Neural cell (in vitro differentiated cells): Measurements from ENCODE around the gene TECPR2. TPM values are rescaled to one million over a fixed set of nuclear protein-coding genes. Genes with fewer than 3 reads are reported as not detected.

Experiments used
- H2AFZ ChIP-seq: fragments of 200-600, 300-800 bp; sonication (generic), shearing (Covaris generic); 2 replicates; pipeline ENCODE4 v1.6.0; 2014; ENCODE audit warnings: low read depth, mild to moderate bottlenecking, antibody characterized with exemption, low read length, moderate library complexity
- H3F3A ChIP-seq: fragments of 200-600 bp; shearing (Covaris generic); 2 replicates; pipeline ENCODE4 v1.6.1; 2016; ENCODE audit warnings: mild to moderate bottlenecking, moderate library complexity, mixed read lengths, antibody characterized with exemption, low read length; ENCODE audit not compliant: insufficient read depth, poor library complexity, severe bottlenecking
- H3K27ac ChIP-seq: fragments of 200-600, 300-800 bp; sonication (generic), shearing (Covaris generic); 2 replicates; pipeline ENCODE4 v1.5.1; 2014; ENCODE audit warnings: mild to moderate bottlenecking, low read length, moderate library complexity
- H3K27me3 ChIP-seq: fragments of 300-800, 200-600 bp; sonication (generic), shearing (Covaris generic); 2 replicates; pipeline ENCODE4 v1.6.0; 2014; ENCODE audit warnings: mild to moderate bottlenecking, low read depth, low read length, moderate library complexity; ENCODE audit not compliant: insufficient read depth
- H3K36me3 ChIP-seq: fragments of 300-800, 200-600 bp; sonication (generic), shearing (Covaris generic); 2 replicates; pipeline ENCODE4 v1.5.1; 2014; ENCODE audit warnings: mild to moderate bottlenecking, antibody characterized with exemption, low read length, moderate library complexity; ENCODE audit not compliant: insufficient read depth
- H3K4me2 ChIP-seq: fragments of 300-800, 200-600 bp; sonication (generic), shearing (Covaris generic); 2 replicates; pipeline ENCODE4 v1.6.0; 2014; ENCODE audit warnings: mild to moderate bottlenecking, low read length
- H3K4me3 ChIP-seq: fragments of 300-800, 200-600 bp; sonication (generic), shearing (Covaris generic); 2 replicates; pipeline ENCODE4 v1.5.1; 2014; ENCODE audit warnings: mild to moderate bottlenecking, low read length, moderate library complexity
- H3K79me2 ChIP-seq: fragments of 200-600 bp; shearing (Covaris generic); replicated peaks from 2 replicates; pipeline ENCODE4 v1.6.0; 2014; ENCODE audit warnings: mild to moderate bottlenecking, low read length, moderate library complexity; ENCODE audit not compliant: insufficient read depth
- H3K9ac ChIP-seq: fragments of 300-800, 200-600 bp; sonication (generic), shearing (Covaris generic); 2 replicates; pipeline ENCODE4 v1.6.1; 2016; ENCODE audit warnings: mild to moderate bottlenecking, low read length, mixed read lengths
- H3K9me2 ChIP-seq: fragments of 200-600 bp; shearing (Covaris generic); 2 replicates; pipeline ENCODE4 v1.6.1; 2016; ENCODE audit warnings: mild to moderate bottlenecking, low read length, mixed read lengths; ENCODE audit not compliant: insufficient read depth
- H3K9me3 ChIP-seq: fragments of 200-600, 300-800 bp; sonication (generic), shearing (Covaris generic); 2 replicates; pipeline ENCODE4 v1.6.1; 2016; ENCODE audit warnings: mild to moderate bottlenecking, mixed run types, low read length, moderate library complexity, mixed read lengths
- H4K20me1 ChIP-seq: fragments of 200-600 bp; shearing (Covaris generic); 2 replicates; pipeline ENCODE4 v1.6.1; 2016; ENCODE audit warnings: mild to moderate bottlenecking, mixed run types; ENCODE audit not compliant: insufficient read depth
- CTCF ChIP-seq: fragments of 450-650 bp; IDR thresholded peaks from 2 replicates; pipeline ENCODE4 v1.5.1; 2014; ENCODE audit warnings: antibody characterized with exemption, mild to moderate bottlenecking, moderate library complexity; ENCODE audit not compliant: poor library complexity, severe bottlenecking
- EP300 ChIP-seq: fragments of 450-650 bp; conservative IDR thresholded peaks from 2 replicates; pipeline ENCODE4 v1.6.1; 2014; ENCODE audit warnings: antibody characterized with exemption, mild to moderate bottlenecking, moderate library complexity; ENCODE audit not compliant: poor library complexity, severe bottlenecking
- EZH2 ChIP-seq: fragments of 200-600, 300-800 bp; shearing (Covaris generic), sonication (generic); IDR thresholded peaks from 2 replicates; pipeline ENCODE4 v1.6.1; 2014; ENCODE audit warnings: antibody characterized with exemption, low read length, borderline replicate concordance, mild to moderate bottlenecking; ENCODE audit not compliant: insufficient read depth, poor library complexity, severe bottlenecking
- MXI1 ChIP-seq: fragments of 450-650 bp; conservative IDR thresholded peaks from 2 replicates; pipeline ENCODE4 v1.6.1; 2014; ENCODE audit warnings: antibody characterized with exemption, mild to moderate bottlenecking; ENCODE audit not compliant: poor library complexity, severe bottlenecking
- POLR2AphosphoS5 ChIP-seq: IDR thresholded peaks from 2 replicates; pipeline ENCODE4 v1.6.1; 2012
- RAD21 ChIP-seq: fragments of 450-650 bp; conservative IDR thresholded peaks from 2 replicates; pipeline ENCODE4 v1.6.1; 2014; ENCODE audit warnings: antibody characterized with exemption, mild to moderate bottlenecking, moderate library complexity
- REST ChIP-seq: IDR thresholded peaks from 2 replicates; pipeline ENCODE4 v1.6.1; 2012; ENCODE audit warnings: borderline replicate concordance
- SMC3 ChIP-seq: fragments of 450-650 bp; conservative IDR thresholded peaks from 2 replicates; pipeline ENCODE4 v1.6.1; 2014; ENCODE audit warnings: antibody characterized with exemption, mild to moderate bottlenecking, moderate library complexity; ENCODE audit not compliant: poor library complexity
- TAF1 ChIP-seq: IDR thresholded peaks from 2 replicates; pipeline ENCODE4 v1.6.1; 2012; ENCODE audit warnings: low read depth
- polyA plus RNA-seq: library from polyadenylated mRNA; depleted of rRNA; stranded (reverse); fragments of >200 nt; gene quantifications from 2 replicates; pipeline ENCODE4 v1.2.3, GENCODE V29; 2014

TECPR2 gene
- polyA plus RNA-seq, 1 donor from 2014 or later, result 7.0 TPM

GRCh38 chr14:102479777-102480176 is 117.0 kb downstream of the TECPR2 start:
- H3K36me3 ChIP-seq, result no peaks in the 10 kb centered on the region
- no peak overlapping the region for H3K4me2 ChIP-seq
- no peaks in the 10 kb centered on the region for H3K9me2 ChIP-seq
- TF ChIP-seq REST (no peak), MXI1 (no peak), EP300 (no peak), RAD21 (no peak), CTCF (no peak), TAF1 (no peak), SMC3 (no peak), EZH2 (no peak), POLR2AphosphoS5 (no peak)
- no peak overlapping the region for H3K9ac ChIP-seq
- H2AFZ ChIP-seq, result no peak overlapping the region
- H3F3A ChIP-seq, result no peaks in the 10 kb centered on the region
- no peaks in the 10 kb centered on the region for H3K79me2 ChIP-seq
- no peak overlapping the region for H3K27ac ChIP-seq
- H3K4me3 ChIP-seq, result no peak overlapping the region
- no peaks in the 10 kb centered on the region for H3K27me3 ChIP-seq
- H3K9me3 ChIP-seq, result no peaks in the 10 kb centered on the region
- H4K20me1 ChIP-seq, result no peaks in the 10 kb centered on the region

GRCh38 chr14:102481371-102481770 is 118.6 kb downstream of the TECPR2 start:
- H3F3A ChIP-seq, result no peaks in the 10 kb centered on the region
- no peak overlapping the region for H3K27ac ChIP-seq
- H3K79me2 ChIP-seq, result no peaks in the 10 kb centered on the region
- no peaks in the 10 kb centered on the region for H3K27me3 ChIP-seq
- no peak for TF ChIP-seq REST
- TF ChIP-seq EZH2, result no peak
- no peak for TF ChIP-seq SMC3
- TF ChIP-seq POLR2AphosphoS5, result no peak
- no peak for TF ChIP-seq RAD21
- TF ChIP-seq EP300, result no peak
- TF ChIP-seq CTCF, result no peak
- TF ChIP-seq TAF1, result no peak
- TF ChIP-seq MXI1, result no peak
- H4K20me1 ChIP-seq, result no peaks in the 10 kb centered on the region
- H3K4me2 ChIP-seq, result no peak overlapping the region
- no peaks in the 10 kb centered on the region for H3K9me2 ChIP-seq
- no peaks in the 10 kb centered on the region for H3K9me3 ChIP-seq
- H3K9ac ChIP-seq, result no peak overlapping the region
- H3K4me3 ChIP-seq, result no peak overlapping the region
- no peak overlapping the region for H2AFZ ChIP-seq
- no peaks in the 10 kb centered on the region for H3K36me3 ChIP-seq
